NAMALWA (cell line): ENCODE data around the gene OR6K2.

Source experiments
- DNase-seq: peaks from one replicate; pipeline ENCODE4 v3.0.0-alpha.2; 2015; ENCODE audit warnings: low spot score

OR6K2 gene

GRCh38 chr1:158685085-158685484 is 15.4 kb downstream of the OR6K2 start:
- no peak for DNase-seq

GRCh38 chr1:158681606-158682005 is 18.8 kb downstream of the OR6K2 start:
- no peak for DNase-seq

- DNase-seq: no peak
These were observed 21.2 kb downstream of the OR6K2 start for GRCh38 chr1:158679289-158679688.

GRCh38 chr1:158675563-158676323 is 24.7 kb downstream of the OR6K2 start:
- DNase-seq: no peak

- no peak for DNase-seq
These were observed 26.1 kb downstream of the OR6K2 start for GRCh38 chr1:158674302-158674701.

- DNase-seq: no peak
These were observed 34.4 kb downstream of the OR6K2 start for GRCh38 chr1:158666037-158666436.

- peak; percentile 51 for DNase-seq
These were observed 45.9 kb downstream of the OR6K2 start for GRCh38 chr1:158654571-158654970.

DNA sequence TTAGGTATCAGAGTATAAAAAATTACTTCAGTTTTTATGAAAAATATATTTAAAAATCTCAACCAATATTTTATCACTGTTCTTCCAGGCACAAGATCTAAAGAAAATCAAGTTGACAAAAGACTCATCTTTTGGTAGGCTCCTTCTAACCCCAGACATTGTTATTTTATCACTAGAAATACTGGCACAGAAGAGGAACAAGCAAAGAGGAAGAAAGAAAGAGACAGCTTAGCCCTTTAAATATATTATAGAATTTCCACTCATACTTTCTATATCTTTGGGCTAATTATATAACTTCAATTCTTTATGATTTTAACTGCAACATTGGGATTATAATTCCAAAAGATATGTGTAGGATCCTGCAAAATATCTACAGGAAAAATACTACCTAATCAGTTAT is 46.4 kb downstream of the OR6K2 start:
- DNase-seq: no peak

DNA sequence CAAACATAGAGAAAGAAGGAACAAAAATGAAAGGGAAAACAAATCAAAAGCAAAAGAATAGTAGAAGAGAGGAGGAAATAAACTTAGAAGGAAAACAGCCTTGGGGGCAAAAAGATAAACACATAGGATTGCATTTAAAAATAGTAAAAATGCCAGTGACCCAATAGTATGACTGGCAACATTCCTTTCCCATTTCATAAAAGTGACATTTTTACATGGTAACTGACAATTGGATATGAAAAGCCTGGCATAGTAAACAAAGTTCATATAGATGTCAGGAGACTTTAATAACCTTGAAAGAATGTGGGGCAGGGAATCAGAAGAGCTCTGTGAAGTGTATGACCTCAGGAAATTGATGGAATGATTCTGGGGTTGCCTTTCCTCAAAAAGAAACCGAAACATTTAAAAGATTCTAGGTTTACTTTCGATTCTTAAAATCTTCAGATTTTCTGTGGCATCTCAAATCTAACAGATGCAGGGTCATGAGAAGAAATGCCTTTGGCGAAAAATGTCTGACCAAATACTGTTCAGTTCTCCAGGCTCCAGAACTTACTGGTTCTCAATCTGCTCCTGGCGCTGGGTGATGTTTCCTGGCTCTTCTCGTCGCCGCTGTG is 47.6 kb downstream of the OR6K2 start:
- DNase-seq: no peak
